GM19372 (cell line): Measurements from ENCODE around the gene ELP1.

Source experiments
- ATAC-seq: cut with Tn5 transposase; IDR thresholded peaks from one replicate; pipeline ENCODE4 v1.9.1; 2021; ENCODE audit warnings: mild to moderate bottlenecking, low read depth, moderate library complexity; ENCODE audit not compliant: unreplicated experiment

Gene ELP1

GRCh38 chr9:108883085-108883484 lies 50.8 kb downstream of the ELP1 start:
- no peak for ATAC-seq

- ATAC-seq = no peak
Measured at GRCh38 chr9:108882052-108882888, 51.7 kb downstream of the ELP1 start.

DNA sequence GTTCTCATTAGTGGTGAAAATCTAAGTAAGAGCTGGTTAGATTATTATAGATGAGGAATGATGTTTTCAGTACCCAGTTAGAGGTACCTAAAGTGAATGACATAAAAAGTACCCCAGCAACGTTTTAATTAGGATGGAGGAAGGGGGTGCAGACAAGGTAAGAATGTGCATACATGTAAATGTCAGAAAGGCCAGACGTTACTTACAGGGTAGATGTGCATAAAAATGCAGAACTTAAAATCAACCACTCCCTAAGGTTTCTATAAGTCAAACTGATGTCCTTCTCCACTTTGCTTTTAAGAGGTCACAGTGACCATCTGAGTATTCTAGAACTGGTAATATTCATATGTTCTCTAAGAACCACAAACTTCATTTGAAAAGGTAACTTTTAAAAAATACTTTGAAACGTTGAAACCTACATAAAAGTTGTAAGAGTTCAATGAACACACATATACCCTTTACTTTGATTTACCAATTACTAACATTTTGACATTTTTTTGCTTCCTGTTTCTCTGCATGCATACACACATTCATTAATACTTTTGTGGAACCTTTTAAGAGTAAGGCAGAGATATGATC lies 53.1 kb downstream of the ELP1 start:
- no peak for ATAC-seq

DNA sequence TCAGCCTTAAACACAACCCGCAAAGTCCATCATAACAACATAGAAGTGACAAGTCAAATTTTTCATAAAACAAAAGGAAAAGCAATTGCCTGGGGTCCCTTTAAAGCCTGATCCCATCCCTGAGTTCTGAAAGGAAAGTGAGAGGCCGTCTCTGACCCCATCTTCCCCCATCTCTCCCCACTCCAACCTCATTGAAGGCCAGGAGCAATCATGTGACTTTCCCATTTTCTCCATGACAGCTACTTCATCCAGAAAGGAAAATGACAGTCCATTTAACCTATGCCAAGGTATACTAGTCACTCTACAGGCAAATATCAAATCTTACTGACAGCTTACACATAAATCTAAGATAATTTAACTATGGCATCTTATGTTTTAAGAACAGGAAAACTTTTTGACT lies 56.4 kb downstream of the ELP1 start:
- no peak for ATAC-seq

DNA sequence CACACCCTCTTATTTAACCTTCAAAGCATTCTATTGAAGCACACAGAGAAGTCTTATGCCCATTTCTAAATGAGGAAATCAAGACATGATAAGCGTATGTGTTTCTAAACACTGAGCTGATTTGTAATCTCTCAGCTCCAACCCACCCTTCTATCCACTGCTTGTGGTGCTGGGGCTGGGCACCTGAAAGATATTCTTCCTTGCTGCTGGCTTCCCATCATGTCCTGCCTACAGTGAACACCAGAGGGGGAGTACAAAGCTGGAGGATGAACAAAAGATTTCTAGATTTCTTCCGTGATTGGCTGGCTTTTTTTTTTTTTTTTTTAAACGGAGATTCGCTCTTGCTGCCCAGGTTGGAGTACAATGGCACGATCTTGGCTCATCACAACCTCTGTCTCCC lies 57.5 kb downstream of the ELP1 start:
- ATAC-seq = no peak

- ATAC-seq = peak; percentile 66
Measured at GRCh38 chr9:108874058-108874788, 59.7 kb downstream of the ELP1 start.

DNA sequence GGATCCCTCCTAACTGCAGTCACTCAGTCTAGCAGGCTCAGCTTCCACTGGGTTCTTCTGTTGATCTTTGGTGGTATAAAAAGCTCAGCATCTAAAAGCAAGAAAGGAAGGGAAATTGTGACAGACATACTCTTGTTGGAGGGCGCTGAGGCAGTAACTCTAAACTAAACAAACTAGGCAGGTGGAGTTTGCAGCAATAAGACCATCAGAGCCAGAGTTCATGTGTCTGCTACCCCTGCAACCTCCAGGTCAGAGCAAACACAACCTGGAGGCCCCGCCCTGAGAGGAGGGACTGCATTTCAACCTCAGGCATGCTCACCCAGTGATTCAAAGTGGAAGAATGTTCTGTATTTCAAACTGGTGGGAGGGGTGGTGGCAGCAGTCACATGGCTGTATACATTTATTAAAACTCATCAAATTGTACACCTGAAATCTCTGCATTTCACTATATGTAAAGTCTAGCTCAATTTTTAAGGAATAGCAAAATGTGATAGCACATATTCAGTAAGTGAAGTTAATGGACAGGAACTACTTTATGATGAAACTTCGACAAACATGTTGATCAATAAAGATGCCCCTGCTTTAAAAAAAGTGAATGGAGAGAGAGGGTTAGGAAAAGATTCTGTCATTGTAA lies 64.7 kb downstream of the ELP1 start:
- no peak for ATAC-seq

GRCh38 chr9:108867829-108868228 lies 66.1 kb downstream of the ELP1 start:
- ATAC-seq = no peak

DNA sequence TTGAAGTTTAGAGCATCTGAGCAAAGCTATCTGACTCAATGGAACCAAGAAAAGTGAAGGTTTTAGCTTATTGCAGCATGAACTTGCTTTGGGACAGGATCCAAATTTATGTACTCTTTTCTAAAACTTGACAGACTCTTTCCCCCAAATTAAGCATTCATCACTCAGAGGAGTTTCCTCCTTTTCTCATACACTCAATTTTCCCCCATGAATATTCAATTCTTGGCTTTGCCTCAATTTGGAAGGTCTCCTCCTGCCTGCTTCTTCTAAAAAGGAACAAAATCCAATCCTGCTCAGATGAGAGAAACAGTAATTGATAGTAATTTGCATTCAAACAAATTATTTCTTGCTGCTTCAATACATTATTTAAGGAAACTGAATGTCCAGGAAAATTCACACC lies 66.8 kb downstream of the ELP1 start:
- no peak for ATAC-seq

DNA sequence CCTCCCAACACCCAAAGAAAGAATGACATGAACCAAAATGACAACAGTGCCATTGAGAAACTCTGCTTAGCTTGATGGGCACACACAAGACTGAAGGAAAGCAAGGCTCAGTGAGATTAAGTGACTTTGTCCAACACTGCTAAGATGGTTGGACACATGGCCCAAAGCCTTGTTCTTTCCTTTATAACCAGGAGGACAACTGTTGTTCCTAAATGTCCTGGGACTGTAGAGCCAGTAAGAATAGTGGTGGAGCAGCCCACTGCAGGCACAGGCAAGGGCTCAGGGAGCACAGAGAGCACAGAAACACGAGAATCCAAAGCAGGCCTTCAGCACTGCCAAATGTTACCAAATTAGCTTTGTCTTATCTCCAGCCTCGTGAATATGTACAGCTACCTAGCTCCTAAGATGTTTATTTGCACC lies 67.9 kb downstream of the ELP1 start:
- ATAC-seq = no peak

DNA sequence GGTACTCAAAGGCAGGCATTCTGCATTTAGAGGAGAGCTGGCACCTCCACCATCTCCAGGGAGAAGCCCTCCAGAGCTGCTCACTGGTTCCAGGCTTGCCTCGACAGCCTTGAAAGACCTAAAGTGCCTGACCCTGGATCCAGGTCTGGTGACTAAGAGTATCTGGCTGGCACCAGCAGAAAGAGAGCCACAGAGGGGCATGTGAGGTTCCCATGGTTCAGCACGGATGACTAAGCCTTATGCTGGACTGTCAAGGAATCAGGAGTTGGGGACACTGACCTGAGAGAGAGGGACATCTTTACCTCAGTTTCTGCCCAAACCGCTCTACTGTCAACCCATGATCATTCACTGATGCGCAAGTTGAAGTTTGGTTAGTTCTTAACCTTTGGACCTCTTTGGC lies 68.9 kb downstream of the ELP1 start:
- no peak for ATAC-seq

DNA sequence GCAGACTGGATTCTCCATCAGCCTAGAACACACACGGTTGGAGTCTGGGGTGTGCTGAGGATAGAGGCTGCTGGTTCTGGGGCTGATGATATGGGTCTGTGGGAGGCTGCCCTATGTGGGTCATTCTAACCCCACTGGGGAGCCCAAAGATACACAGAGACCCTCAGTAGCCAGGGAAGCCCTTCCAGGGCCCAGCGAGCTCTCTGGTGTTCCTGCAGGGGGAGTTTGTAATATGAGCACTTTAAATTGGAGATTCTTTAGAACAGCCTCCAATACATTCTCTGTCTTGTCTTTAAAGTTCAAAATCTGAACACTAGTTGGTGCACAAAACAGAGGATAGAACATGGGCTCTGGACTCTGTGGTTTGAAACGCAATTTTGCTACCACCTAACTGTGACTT lies 69.5 kb downstream of the ELP1 start:
- ATAC-seq = no peak

GRCh38 chr9:108863891-108864290 lies 70.0 kb downstream of the ELP1 start:
- no peak for ATAC-seq

- ATAC-seq = no peak
Measured at GRCh38 chr9:108861997-108862396, 71.9 kb downstream of the ELP1 start, which contains the start of gene ACTL7A. Gene ACTL7A (plus strand): TSS chr9:108862266. CDS start chr9:108862323, 57 bp downstream.

DNA sequence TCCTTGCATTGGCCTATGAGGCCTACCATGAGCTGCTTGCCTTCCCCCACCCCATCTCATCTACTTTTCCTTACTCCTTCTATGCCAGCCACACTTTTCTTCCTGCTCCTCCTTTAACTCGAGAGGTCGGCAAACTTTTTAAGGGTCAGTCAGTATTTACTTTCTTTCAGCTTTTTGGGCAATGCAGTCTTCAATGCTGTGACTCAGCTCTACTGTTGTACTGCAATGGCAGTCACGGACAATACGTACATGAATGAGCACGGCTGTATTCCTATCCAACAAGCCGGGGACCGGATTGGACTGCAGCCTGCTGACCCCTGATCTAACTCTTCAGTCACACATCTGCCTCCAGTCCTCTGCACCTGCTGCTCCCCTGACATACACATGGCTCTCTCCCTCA lies 72.5 kb downstream of the ELP1 start:
- ATAC-seq = no peak

DNA sequence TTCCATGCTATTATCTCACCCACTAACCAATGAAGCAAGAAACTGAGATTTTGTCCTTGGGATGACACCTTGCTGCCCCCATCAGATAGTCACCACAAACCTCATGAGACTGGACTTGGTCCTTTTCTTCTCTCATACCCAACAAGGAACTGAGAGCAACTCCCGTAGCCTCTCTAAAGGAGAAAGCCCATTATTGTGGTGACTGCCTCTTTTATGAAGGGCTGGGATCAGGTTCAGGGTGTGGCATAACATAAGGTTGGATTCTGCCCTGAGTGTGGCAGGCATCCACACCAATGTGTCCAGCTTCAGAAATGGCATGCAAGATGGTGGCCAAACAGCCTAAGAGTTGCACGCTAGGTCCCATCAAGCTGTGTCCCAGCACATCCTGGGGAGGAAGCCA lies 73.2 kb downstream of the ELP1 start:
- ATAC-seq = no peak

- no peak for ATAC-seq
Measured at GRCh38 chr9:108860354-108860753, 73.6 kb downstream of the ELP1 start.

DNA sequence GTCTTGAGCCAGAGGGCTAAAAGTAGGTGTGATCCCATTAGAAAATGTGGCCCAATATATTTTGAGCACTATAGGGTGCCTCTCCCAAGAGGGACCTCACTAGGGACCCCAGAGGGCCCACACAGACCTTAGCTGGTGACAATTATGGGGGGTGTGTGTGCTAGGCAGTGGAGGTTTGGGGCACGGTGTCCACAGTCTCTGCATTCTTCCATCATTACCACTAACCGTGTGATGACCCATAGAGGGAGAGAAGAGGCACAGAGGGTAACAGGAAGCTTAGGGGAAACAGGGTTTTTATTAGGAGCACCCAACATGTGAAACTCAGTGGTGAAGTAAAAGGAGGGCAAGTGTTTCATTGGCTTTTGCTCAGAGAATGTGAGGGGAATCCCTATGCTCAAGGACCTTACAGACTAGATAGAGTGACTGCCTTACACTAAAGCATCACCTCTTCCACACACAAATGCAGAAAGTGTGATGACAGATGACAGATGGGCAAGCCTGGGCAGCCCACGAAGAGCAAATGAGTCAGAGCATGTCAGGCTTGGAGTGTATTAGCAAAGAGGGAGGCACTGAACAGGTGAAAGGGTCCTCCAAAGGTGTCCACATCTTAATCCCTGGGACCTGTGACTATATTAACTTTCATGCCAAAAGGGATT lies 74.3 kb downstream of the ELP1 start:
- ATAC-seq = peak; percentile 62

GRCh38 chr9:108857572-108857971 lies 76.4 kb downstream of the ELP1 start:
- no peak for ATAC-seq

GRCh38 chr9:108855888-108856287 lies 78.0 kb downstream of the ELP1 start, which contains the start of gene ACTL7B:
Gene ACTL7B (minus strand): TSS chr9:108855986. CDS start chr9:108855930, 56 bp downstream.
- no peak for ATAC-seq
